NOMO-1 (cell line): Measurements from ENCODE around the gene PRKCH.
"Not testable (repeated sequence)": the region's sequence is repeated elsewhere in the genome, so short reads cannot be mapped to it uniquely, and the experiment has no call there.

Experiments
- DNase-seq, 2 experiments: peaks; one replicate each; lab custom pipeline; 2025; ENCODE audit not compliant: unreplicated experiment in 2 of 2; lab: John Stamatoyannopoulos, UW

The PRKCH gene

GRCh38 chr14:61388173-61388975 lies 67.0 kb downstream of the PRKCH start:
- peak; percentile 30 to 58 for DNase-seq

GRCh38 chr14:61388976-61389576 lies 67.7 kb downstream of the PRKCH start:
- DNase-seq: no peak

DNA sequence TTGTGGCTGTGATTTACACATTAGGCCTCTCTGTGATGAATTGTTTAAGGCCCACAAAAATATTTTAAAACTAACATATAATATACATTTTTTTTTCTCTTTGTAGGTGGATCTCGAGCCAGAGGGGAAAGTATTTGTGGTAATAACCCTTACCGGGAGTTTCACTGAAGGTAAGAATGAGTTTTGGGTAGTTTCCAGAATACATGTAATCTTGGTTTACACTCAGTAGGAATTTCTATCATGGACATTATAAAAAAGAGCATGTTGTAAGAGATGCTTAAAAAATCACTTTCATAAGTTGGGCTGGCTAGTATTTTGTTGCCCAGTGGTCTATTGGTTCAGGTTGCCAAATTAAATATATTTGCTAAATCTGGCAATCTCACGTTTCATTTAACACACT lies 69.7 kb downstream of the PRKCH start:
- no peak for DNase-seq

- no peak for DNase-seq
Measured at GRCh38 chr14:61392297-61392696, 70.9 kb downstream of the PRKCH start.

DNA sequence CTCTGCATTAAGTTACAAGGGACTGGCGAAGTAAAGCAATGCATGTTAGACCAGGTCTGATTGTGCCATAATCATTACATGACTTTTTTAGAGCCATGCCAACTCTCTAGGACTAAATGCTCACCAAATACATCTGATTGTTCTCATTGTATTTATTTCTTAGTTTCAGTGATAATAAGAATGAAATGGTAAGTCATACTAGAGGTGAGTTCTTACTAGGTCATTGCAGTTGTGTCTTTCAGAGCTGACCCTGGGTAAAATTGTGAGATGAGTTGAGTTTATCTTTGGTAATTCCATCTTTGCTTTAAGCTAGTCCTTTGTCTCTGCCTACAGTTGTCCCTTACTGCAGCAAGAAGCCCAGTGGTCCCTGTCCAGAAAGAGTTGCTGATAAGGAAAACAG lies 73.2 kb downstream of the PRKCH start:
- no peak for DNase-seq

- no peak for DNase-seq
Measured at GRCh38 chr14:61395115-61395725, 73.8 kb downstream of the PRKCH start.

DNA sequence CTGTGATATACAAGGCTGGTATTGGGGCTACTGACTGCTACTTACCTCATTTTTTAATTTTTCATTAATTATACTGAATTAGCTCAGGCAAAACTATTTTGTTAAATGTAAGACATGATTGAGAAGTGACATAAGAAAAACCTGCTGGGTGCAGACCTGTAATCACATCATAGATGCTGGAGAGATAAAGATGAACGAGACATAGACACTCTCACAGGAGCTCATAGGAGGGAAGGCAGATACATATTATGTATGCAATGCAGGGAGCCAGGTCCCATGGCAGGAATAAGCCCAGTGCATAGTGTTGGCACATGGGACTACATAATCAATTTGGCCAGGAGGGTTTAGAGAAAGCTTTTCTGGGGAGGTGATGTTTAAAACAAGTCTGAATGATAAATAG lies 74.9 kb downstream of the PRKCH start:
- no peak for DNase-seq

DNA sequence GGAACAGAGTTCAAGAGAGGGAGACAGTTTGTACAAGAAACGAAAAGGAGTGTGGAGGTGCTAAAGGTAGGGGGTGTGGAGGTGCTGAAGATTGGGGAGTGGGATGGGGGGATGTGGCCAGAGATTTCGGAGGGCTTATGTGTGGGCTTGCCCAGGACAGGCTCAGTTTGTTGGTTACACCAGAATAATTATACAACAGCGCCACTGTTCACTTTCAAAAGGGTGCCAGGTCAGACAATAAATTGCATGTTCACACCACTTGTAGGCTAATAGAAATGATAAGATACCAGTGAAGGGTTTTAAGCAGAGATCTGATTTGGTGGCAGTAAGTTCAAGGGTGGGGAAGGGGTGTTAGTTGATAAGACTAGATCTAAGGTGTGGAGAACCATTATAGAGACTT lies 75.3 kb downstream of the PRKCH start:
- no peak for DNase-seq

GRCh38 chr14:61397615-61398014 lies 76.2 kb downstream of the PRKCH start:
- DNase-seq: no peak

- DNase-seq: no peak
Measured at GRCh38 chr14:61398221-61398620, 76.8 kb downstream of the PRKCH start.

DNA sequence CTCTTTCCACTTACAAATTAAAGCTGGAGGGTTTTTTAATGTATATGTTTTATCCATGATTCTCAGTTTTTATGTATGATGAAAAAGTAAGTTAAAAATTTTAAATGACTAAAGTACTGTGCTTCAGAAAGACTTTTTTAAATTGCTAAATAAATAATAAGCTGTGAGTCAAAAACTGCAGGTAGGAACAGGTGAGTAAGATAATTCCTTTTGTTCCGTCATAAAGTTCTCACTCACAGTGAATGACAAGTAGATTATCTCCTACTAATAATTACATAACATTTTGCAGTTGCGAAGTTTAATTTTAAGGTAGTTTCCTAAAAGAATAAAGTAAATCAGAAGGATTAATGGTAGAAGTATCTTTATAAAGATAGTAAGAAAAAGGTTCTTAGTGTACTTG lies 78.0 kb downstream of the PRKCH start:
- no peak for DNase-seq

DNA sequence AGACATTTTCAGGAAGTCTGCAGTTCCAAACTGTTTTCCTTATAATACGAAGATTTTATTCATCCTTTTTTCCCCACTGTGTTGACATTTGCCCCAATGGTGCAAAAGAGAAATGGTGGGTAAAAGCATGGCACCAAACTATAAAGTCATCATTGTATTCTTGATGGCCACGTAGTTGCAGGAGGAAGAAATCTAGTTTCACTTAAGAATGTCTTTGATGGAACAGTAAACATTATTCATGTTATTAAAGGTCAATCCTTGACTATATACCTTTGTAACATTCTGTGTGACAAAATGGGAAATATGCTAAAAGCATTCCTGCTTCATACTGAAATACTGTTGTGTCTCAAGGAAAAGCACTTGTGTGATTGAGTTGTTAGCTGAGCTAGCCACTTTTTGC lies 80.1 kb downstream of the PRKCH start:
- no peak for DNase-seq

DNA sequence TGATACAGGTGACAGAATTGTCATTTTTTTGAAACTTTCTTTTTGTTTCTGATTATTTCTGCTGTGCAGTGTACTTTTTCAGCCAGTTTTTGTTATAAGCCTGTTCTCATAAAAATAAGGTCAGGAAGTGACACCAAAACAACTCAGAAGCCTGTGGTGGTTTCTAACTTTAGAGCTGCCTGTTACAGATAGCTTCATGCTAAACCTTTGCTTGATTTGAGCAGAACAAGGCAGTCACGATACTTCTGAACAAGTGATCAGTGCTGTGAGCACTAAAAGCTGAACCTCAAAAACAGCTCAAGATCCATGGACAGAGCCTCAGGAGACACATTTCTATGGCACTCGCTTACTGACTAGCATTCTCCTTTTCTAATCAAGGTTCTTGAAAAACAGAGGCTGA lies 82.0 kb downstream of the PRKCH start:
- no peak for DNase-seq

- no peak for DNase-seq
Measured at GRCh38 chr14:61404637-61405036, 83.3 kb downstream of the PRKCH start.

- DNase-seq: no peak
Measured at GRCh38 chr14:61406198-61406597, 84.8 kb downstream of the PRKCH start.

GRCh38 chr14:61406675-61407074 lies 85.3 kb downstream of the PRKCH start:
- no peak for DNase-seq

- no peak for DNase-seq
Measured at GRCh38 chr14:61408498-61408897, 87.1 kb downstream of the PRKCH start.

- DNase-seq: no peak
Measured at GRCh38 chr14:61409782-61410181, 88.4 kb downstream of the PRKCH start.

DNA sequence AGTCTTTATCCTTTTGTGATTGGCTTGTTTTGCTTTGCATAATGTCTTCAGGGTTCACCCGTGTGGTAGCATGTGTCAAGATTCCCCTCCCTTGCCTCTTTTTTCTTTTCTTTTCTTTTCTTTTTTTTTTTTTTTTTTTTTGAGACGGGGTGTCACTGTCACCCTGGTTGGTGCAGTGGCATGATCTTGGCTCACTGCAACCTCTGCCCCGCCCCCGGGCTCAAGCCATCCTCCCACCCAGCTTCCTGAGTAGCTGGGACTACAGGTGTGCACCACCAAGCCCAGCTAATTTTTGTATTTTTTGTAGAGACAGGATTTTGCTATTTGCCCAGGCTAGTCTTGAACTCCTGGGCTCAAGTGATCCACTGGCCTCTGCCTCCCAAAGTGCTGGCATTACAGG lies 94.6 kb downstream of the PRKCH start:
- DNase-seq: not testable (repeated sequence)

DNA sequence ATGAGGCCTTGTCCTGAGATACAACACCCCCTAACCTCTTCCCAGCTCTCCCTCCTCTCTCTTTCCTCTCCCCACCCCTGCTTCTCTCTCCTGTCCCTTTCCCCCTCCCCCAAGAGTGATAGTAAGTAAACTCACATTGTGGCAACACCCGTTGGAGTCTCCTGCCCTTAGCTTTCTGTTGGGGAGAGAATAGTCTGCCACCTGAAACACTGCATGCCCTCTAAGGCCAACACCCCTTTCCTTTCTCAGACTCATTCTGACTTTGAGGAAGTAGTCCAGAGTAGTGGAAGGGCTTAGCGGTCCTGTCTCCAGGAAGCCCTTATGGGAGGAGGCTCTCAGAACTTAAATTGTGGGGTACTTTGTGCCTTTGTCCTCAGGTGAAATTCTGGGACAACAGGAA lies 95.2 kb downstream of the PRKCH start:
- DNase-seq: peak in 1 of 2 experiments; percentile 0

DNA sequence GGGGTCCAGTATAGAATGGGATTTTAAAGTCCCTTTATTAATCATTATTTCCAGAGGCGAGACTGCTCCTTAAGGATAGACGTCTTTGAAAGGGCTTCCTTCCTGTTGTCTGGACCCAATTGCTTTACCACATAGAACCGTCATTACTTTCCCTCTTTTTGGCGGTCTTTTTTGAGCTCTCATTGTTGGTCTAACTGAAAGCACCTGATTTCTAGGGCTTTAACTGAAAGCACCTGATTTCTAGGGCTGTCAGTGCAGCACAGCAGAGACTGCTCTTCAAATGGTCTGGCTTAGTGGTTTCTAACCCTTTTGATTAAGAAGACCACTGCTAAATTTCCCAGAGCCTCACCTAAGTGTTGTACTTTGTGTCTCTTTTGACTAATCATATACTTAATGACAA lies 95.8 kb downstream of the PRKCH start:
- no peak for DNase-seq

DNA sequence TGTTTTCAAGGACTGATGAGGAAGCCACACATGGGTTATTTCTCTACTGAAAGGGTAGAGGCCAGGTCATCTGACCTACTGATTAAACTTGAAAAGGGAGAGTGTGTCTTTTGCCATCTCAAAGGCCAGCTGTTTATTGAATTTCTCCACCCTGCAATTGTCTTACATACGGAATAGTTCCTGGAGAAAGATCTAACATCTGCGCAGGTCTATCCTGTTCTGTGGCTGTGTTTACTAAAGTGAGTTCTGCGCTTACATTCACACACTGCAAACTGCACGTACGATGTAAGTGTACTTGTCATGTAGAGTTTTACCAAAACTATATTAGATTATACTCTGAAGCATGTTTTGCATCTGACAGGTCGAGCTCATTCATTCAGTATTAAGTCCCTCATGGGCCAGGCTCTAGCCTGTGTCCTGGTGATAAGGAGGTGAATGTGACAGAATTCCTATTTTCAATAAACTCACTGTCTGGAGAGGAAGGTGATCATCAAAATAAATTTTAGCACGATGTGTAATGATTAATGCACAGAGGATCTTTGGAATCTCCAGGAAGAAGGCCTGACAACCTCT lies 96.6 kb downstream of the PRKCH start:
- DNase-seq: no peak
